ENCODE measurements around the gene PA2G4.

Gene PA2G4

GRCh38 chr12:56145217-56145616, 40.9 kb downstream of the PA2G4 start:
- H3K4me3 ChIP-seq: no peak overlapping the region
- no peak for TF ChIP-seq CTCF (IDR thresholded peaks at IDR 0.05)
- no peak for DNase-seq (ENCODE audit: low spot score)
- no peak overlapping the region for H3K27ac ChIP-seq

DNA sequence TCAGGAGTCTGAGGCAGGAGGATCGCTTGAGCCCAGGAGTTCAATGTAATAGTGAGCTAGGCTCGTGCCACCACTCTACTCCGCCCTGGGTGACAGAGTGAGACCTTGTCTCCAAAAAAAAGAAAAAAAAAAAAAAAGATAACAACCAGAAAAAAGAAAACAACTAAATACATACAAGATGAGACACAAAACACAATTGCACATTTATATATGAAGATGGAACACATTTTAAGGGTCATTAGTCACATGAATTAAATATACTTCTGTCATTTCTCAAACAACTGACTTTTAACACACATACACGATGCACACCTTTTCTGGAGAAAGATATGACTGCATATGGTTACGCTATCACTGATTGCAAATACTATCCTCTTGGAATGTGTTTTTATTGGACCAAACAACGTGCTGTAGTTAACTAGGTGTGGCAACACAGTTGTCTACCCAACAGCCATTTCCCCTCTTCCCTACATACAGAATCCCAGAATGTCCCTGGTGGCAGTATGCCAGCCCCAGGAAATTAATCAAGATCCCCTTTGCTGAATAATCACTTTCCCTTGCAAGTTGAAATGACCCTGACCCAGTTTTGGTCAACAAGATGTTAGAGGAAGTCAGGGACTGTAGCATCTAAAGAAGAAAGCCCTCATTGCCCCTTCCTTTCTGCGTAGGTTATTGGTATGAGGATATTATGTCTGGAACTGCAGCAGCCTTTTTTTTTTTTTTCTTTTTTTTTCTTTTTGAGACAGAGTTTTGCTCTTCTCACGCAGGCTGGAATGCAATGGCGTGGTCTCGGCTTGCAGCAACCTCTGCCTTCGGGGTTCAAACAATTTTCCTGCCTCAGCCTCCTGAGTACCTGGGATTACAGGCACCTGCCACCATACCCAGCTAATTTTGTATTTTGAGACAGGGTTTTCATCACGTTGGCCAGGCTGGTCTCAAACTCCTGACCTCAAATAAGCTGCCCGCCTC, 42.4 kb downstream of the PA2G4 start:
- DNase-seq (ENCODE audit: low spot score): no peak
- no peak for TF ChIP-seq CTCF (IDR thresholded peaks at IDR 0.05)
- H3K27ac ChIP-seq: peak overlapping the region in 1 of 2 donors; percentile 72
- H3K4me3 ChIP-seq: no peak overlapping the region

DNA sequence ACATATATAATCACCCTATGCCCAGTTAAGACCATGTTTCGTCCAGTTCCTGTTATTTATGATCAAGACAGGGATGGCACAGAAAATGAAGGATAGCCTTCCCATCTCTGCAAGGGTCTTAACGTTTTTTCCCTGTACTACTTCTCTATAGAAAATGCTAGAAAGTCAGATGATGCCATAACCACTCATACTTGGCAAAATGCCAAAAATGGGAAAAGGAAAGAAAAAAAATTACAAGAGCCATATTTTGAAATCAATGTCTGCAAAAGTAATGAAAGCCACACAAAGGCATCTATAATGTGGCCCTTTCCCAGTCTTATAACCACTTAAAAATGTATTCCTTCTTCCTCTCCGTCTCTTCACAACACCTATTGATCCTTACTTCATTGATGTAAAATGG, 46.2 kb downstream of the PA2G4 start:
- no peak for TF ChIP-seq CTCF (IDR thresholded peaks at IDR 0.05)
- no peak for DNase-seq (ENCODE audit: low spot score)
- H3K27ac ChIP-seq: no peak overlapping the region
- H3K4me3 ChIP-seq: no peak overlapping the region

- no peak for DNase-seq (ENCODE audit: low spot score)
- H3K27ac ChIP-seq: peak overlapping the region; percentile 90 to 94
- peak overlapping the region; percentile 71 for H3K4me3 ChIP-seq
- peak; percentile 29 for TF ChIP-seq CTCF (IDR thresholded peaks at IDR 0.05)
Observed at GRCh38 chr12:56151672-56152131, 47.3 kb downstream of the PA2G4 start.

GRCh38 chr12:56152132-56152755, 47.9 kb downstream of the PA2G4 start, which contains the start of gene MYL6B:
MYL6B (plus strand) TSS chr12:56152587; CDS start chr12:56153919, 1,332 bp downstream.
- peak within 1 kb of the TSS; percentile 90 to 94 for H3K27ac ChIP-seq
- TF ChIP-seq CTCF (IDR thresholded peaks at IDR 0.05): no peak
- H3K4me3 ChIP-seq: peak within 1 kb of the TSS; percentile 71
- DNase-seq (ENCODE audit: low spot score): peak; percentile 95

- DNase-seq (ENCODE audit: low spot score): no peak
- Histone ChIP-seq H3K4me3 (peak overlapping the region; percentile 71), H3K27ac (peak overlapping the region; percentile 90 to 94)
- no peak for TF ChIP-seq CTCF (IDR thresholded peaks at IDR 0.05)
Observed at GRCh38 chr12:56152756-56153677, 48.7 kb downstream of the PA2G4 start.
